NCI-H1417 (cell line): Measurements from ENCODE around the gene MANEA.
"Not testable (repeated sequence)": the region's sequence is repeated elsewhere in the genome, so short reads cannot be mapped to it uniquely, and the experiment has no call there.

Experiments used
- DNase-seq, 3 experiments: peaks; one replicate each; lab custom pipeline; 2025; lab: John Stamatoyannopoulos, UW

The MANEA gene

GRCh38 chr6:95577304-95578105 is at the start of gene MANEA:
Gene MANEA, plus strand, starts transcription at chr6:95577535. Its CDS starts 8,905 bp downstream, at chr6:95586440.
- DNase-seq, result peak; percentile 86 to 91 (median 88)

DNA sequence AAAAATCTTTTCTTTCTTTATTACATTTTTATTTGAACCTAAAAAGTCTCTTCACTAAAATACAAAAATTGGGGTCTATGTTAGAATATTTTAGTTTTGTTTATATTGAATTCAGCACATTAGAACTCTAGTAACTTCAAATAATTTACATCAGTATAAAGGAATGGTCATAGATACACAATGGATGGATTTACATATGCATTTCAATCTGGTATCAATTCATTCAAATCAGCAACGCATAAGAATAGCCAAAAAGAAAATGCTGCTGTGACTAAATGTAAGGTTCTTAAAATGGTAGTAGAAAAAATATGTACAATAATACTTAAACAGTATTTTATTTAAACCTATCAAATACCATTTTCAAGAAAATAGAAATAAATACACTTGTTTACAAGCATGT is 47.6 kb upstream of the MANEA start:
- no peak for DNase-seq

DNA sequence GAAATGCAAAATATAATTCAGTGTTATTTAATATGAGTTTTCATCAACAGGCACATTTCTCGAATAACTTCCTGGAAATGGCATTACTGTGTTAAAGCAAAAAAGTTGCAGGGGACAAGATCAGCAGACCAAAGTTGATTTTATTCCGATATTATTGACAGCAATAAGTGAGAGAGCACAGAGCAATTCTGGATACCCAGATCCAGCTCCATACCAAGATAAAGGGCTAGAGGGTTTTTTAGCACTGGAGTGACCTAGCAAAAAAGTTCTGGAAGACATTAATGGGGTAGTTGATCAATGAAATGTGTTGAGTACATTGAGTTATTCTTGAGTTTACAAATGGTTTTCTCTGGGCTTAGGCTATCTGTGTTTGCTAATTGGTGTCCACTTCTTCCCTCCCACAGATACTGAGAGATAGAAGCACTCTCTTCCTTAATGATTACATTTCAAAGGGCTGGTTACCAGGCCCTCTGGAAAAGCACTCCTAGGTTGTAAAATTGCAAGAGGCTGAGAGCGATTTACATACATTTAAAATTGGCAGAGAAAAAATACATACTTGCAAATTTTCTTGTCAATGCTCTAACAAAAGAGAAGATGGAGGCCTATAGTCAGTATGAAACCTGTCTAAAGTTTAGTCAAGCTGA is 47.0 kb upstream of the MANEA start:
- no peak for DNase-seq

DNA sequence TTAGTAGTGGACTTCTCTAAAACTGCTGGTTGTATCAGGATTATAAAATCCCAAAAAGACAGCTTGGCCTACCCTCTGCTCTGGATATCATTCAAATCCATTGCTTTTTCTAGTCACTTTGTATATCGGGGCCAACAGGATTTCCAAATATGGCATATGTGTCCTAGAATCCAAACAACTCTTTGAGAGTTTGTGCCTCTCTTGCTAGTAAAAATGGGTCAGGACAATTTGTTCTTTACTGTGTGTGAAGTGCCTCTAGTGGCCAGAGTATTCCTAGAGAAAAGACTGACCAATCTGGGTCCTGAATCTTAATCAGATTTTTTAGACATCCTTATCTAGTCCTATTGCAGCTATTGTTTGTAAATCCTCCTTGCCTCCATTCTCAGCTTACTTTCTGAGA is 33.5 kb upstream of the MANEA start:
- no peak for DNase-seq

DNA sequence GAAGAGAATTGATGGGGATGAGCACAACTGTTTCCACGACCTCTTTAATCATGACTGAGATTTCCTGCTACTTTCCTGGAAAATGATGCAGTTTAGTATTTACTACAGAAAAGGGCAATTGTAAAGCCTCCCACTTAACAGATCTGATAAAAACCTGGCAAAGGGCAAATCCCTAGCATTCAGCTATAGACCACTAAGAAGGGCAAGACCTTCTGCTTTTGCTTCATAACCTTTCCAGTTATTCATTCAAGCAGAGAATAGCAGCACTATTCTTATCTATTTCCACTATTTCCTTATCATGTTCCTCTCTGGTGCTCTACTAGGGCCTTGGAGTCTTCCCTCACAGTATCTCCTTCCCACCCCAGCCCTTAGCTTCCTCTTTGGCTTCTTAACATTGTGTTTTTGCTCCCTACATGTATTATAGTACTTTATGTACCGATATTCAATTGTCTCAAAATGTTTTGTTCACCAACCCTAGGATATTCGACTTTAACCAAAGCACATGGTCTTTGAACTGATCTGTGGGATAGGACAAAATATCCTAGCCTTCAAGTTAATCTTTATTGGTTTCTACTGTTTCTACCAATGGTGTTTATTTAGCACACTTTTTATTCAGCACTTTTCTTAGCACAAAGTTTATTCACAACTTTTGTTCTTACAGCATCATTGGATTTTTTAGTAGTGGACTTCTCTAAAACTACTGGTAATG is 32.7 kb upstream of the MANEA start:
- DNase-seq, result no peak

GRCh38 chr6:95545226-95545625 is 32.1 kb upstream of the MANEA start:
- DNase-seq, result peak in 1 of 3 experiments; percentile 63

- DNase-seq, result peak; percentile 14 to 74 (median 43)
Measured at GRCh38 chr6:95545686-95546085, 31.6 kb upstream of the MANEA start.

DNA sequence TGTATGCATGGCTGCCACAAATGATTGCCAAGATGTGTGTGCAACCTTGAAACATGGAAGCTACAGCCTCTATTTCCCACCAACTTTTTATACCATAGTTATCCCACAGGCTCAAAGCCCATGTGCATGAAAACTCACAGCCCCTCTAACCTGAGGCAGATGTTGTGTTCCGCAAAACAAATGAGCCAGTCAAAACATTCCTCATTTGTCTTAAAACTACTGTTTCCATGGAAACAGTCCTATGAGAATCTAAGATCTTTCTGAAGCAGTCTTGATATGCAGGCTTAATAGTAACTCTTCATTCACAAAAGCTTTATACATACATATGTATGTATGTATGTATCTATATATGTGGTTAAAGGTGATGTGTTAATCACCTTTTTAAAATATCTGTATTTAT is 31.2 kb upstream of the MANEA start:
- peak in 1 of 3 experiments; percentile 35 for DNase-seq

- DNase-seq, result no peak
Measured at GRCh38 chr6:95547043-95547442, 30.3 kb upstream of the MANEA start.

- DNase-seq, result peak in 1 of 3 experiments; percentile 5
Measured at GRCh38 chr6:95548188-95548786, 29.0 kb upstream of the MANEA start.

- DNase-seq, result no peak
Measured at GRCh38 chr6:95551678-95552324, 25.5 kb upstream of the MANEA start.

DNA sequence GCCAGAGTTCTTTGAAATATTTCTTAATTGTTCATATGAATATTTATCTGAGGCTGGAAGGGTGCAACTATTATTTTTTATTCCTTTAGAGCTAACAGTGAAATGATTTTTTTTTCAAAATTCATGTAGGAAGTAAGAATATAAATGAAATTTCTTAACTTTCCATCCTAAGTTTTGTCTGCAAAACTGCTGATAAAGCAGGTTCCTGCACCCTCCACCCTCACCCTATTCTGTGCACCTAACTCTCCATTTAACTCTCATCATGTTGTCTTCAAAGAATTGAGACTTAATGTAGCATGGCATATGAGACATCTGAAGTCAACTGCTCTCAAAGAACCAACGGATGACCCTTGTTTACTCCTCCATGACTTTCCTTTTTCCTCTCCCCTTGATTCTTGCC is 23.5 kb upstream of the MANEA start:
- DNase-seq, result no peak

DNA sequence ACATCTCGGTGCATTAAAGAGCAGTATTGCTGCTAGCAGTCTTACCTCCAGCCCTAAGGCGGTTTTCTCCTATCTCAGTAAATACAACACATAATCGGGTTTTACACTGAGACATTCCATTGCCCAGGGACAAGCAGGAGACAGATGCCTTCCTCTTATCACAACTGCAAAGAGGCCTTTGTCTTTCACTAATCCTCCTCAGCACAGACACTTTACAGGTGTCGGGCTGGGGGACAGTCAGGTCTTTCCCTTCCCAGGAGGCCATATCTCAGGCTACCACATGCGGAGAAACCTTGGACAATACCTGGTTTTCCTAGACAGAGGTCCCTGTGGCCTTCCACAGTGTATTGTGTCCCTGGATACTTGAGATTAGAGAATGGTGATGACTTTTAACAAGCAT is 16.4 kb upstream of the MANEA start:
- DNase-seq, result not testable (repeated sequence)

DNA sequence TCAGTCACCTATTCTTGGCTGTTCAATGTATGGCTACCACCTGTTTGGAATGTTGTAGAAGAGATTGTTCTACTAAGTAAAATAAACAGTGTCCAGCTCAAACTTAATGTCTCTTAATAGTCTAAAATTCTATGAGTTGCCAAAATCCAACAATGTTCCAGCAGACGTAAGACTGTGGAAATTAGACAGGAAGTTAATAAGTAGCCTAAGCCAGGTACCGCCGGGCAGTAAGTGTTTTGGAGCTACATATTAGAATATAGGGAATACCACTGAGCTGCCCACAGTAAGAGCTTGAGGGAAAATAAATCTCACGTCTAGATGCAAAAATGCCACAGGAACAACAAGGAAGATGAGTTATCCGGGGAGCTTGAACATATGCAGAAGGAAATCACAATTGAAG is 7.8 kb upstream of the MANEA start:
- no peak for DNase-seq

- no peak for DNase-seq
Measured at GRCh38 chr6:95572098-95572497, 5.2 kb upstream of the MANEA start.

DNA sequence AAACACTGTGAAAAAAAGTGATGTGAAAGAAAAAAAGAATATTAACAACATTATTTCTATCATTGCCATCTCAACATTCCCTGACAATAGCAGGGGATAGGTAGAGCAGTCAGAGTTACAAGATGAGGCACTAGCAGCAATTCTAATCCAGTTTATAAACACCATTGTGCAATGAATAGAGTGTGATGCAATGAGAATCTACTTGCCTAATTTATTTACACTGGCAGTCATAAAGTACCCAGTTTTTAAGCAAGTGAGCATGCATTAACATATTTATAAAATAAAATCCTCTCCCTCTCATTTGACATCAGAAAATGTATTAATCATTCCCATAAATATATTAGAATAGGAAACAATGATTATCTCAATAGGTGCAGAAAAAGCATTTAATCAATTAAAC is 2.5 kb upstream of the MANEA start:
- DNase-seq, result peak in 1 of 3 experiments; percentile 67

DNA sequence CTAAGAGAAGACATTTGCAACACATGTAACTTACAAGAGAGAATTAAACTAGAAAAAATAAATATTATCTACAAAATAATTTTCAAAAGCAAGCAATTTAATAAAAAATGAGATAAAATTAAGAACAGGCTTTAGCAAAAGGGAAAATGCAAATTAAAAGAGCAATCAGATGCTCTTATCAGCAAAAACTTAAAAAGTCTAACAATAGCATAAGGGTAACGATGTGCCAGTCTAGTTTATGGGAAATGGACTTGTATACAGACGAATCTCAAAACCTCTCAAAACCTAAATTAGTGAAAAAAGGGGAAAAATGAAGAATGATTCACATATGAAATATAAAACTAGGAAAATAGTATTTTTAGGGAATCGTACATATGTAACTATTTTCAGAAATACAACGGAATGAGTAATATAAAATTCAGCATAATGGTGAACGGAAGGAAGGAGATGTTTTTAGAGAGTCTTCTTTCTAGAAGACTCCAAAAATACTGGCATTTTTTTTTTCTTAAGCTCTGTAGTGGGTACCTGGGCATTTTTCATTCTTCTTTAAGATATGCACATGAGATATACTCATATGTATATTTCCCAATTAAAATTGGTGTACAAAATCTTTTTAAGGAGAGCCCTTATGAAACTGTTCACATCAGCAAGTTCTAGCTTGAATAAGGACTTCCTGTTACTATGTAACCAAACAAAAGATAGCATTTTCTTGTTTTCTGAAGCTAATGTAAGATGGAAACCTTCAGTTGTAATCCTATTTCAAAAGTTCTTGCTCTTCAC is 927 bp upstream of the MANEA start:
- DNase-seq, result peak in 2 of 3 experiments; percentile 52 to 74

DNA sequence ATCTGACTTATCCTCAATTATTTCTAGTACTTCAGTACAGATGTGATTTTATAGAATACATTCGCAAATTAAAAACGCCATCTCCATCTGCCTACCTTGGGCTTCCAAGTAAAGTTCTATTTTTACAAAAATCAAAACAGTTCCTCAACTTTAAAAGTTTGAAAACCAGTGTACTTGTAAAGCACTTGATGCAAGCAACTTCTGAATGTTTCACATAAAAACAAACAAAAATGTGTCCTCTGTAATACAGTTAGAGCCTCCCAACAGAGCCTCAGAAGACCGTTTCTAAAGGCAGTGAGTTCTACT is 384 bp upstream of the MANEA start:
- DNase-seq, result peak in 1 of 3 experiments; percentile 73

DNA sequence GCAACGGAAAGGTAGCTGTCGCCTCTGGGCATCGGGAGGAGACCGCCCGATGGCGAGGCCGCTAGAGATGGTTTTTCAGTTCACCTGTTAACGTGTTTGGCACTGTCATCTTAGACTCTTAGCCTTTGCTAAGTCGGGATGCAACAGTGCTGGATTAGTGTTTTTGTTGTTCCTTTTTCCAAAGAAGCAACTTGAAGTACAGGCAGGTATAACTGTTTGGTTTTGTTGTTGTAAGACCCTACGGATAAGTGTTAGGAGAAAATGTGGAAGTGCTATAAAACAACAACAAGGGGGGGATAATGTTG is 723 bp downstream of the MANEA start:
- DNase-seq, result no peak

DNA sequence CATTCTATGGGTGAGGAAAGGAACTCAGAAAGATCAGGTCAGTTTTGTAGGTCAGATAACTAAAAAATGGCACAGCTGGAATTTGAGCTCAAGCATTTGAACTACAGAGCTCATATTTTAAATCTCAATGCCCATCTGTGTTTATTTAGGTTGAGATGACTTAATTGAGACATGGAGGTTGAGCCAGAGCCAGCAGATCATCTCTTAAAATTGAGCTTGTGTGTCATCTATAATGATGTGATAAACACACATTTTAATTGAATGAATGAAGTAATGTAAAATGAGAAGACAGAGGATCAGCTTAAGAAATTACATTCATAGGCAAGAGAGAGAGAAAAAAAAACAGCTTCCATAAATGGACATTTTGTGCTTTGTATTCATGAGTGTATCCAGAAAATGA is 3.7 kb downstream of the MANEA start:
- DNase-seq, result peak in 1 of 3 experiments; percentile 15

DNA sequence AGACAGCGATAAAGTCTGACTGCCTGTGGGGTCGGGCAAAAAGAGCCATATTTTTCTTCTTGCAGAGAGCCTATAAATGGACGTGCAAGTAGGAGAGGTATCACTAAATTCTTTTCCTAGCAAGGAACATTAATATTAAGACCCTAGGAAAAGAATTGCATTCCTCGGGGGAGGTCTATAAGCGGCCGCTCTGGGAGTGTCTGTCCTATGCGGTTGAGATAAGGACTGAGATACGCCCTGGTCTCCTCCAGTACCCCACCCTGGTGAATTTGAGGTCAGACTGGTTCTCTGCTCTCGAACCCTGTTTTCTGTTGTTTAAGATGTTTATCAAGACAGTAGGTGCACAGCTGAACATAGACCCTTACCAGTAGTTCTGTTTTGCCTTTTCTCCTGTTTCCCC is 6.9 kb downstream of the MANEA start:
- not testable (repeated sequence) for DNase-seq
